Esophagus squamous epithelium (tissue), 5 donors: ENCODE results near the gene KNOP1. TPM values are rescaled to one million over a fixed set of nuclear protein-coding genes. Genes with fewer than 3 reads are reported as not detected.

Source experiments
- DNase-seq: peaks from one replicate; lab custom pipeline; 2025; lab: John Stamatoyannopoulos, UW
- H3K27ac ChIP-seq, 4 donors: fragments of 200-600 bp; sonication (generic); one replicate each; pipeline ENCODE4 v1.5.1; 2016 to 2019; ENCODE audit warnings: mild to moderate bottlenecking in 1 of 4
- H3K27me3 ChIP-seq, 4 donors: fragments of 200-600 bp; sonication (generic); 1 replicate in 3 of 4; 2 replicates in 1 of 4; pipeline versions ENCODE4 v1.5.1 to v1.6.0; 2017 to 2021; ENCODE audit warnings: antibody characterized with exemption in 1 of 4
- H3K36me3 ChIP-seq, 3 donors: fragments of 200-600 bp; sonication (generic); one replicate each; pipeline ENCODE4 v1.5.1; 2016 to 2019
- H3K4me1 ChIP-seq, 3 donors: fragments of 200-600 bp; sonication (generic); one replicate each; pipeline ENCODE4 v1.5.1; 2017 to 2019
- H3K4me3 ChIP-seq, 4 donors: fragments of 200-600 bp; sonication (generic); 1 replicate in 3 of 4; 2 replicates in 1 of 4; pipeline ENCODE4 v1.5.1; 2016 to 2019; ENCODE audit warnings: mild to moderate bottlenecking in 2 of 4, moderate library complexity in 1 of 4
- H3K9me3 ChIP-seq, 3 donors: fragments of 200-600 bp; sonication (generic); one replicate each; pipeline ENCODE4 v1.5.1; 2016 to 2019
- POLR2A ChIP-seq, 4 donors: fragments of 450-650 bp; IDR thresholded peaks; one replicate each; pipeline ENCODE4 v1.6.1; 2017; ENCODE audit warnings: antibody characterized with exemption in 4 of 4, mild to moderate bottlenecking in 4 of 4, moderate library complexity in 3 of 4
- WGBS, 2 donors: methylation state at CpG; one replicate each; pipeline ENCODE4 v1.1.5; 2018; 5-methylcytosine and 5-hydroxymethylcytosine counted together
- intact Hi-C: fragments of 100-400 bp; cut with DNase I; formaldehyde crosslinking; loops from one replicate; pipeline ENCODE4 v1.15.0; 2022
- total RNA-seq, 4 donors: library from RNA; depleted of rRNA; stranded (reverse); fragments of >200 nt; gene quantifications; one replicate each; pipeline ENCODE4 v1.1.0, GENCODE V29; 2016
- TF ChIP-seq, protein P1 (sequence below), 6 experiments: fragments of 450-650 bp in 4 of 6; fragments of 200-600 bp in 2 of 6; sonication (generic) in 2 of 6; IDR thresholded peaks; one replicate each; pipeline ENCODE4 v1.5.1; 2016 to 2019; ENCODE audit warnings: antibody characterized with exemption in 6 of 6, mild to moderate bottlenecking in 4 of 6, moderate library complexity in 4 of 6
- donor health status: DM: yes; HTN: yes; CAD: no.

Gene KNOP1, protein sequence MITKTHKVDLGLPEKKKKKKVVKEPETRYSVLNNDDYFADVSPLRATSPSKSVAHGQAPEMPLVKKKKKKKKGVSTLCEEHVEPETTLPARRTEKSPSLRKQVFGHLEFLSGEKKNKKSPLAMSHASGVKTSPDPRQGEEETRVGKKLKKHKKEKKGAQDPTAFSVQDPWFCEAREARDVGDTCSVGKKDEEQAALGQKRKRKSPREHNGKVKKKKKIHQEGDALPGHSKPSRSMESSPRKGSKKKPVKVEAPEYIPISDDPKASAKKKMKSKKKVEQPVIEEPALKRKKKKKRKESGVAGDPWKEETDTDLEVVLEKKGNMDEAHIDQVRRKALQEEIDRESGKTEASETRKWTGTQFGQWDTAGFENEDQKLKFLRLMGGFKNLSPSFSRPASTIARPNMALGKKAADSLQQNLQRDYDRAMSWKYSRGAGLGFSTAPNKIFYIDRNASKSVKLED
- 10 to 100 TPM in 2 of 4 donors, 1 to 10 TPM in 2; 9.0 to 14.3 (median 11.7) TPM for total RNA-seq

DNA sequence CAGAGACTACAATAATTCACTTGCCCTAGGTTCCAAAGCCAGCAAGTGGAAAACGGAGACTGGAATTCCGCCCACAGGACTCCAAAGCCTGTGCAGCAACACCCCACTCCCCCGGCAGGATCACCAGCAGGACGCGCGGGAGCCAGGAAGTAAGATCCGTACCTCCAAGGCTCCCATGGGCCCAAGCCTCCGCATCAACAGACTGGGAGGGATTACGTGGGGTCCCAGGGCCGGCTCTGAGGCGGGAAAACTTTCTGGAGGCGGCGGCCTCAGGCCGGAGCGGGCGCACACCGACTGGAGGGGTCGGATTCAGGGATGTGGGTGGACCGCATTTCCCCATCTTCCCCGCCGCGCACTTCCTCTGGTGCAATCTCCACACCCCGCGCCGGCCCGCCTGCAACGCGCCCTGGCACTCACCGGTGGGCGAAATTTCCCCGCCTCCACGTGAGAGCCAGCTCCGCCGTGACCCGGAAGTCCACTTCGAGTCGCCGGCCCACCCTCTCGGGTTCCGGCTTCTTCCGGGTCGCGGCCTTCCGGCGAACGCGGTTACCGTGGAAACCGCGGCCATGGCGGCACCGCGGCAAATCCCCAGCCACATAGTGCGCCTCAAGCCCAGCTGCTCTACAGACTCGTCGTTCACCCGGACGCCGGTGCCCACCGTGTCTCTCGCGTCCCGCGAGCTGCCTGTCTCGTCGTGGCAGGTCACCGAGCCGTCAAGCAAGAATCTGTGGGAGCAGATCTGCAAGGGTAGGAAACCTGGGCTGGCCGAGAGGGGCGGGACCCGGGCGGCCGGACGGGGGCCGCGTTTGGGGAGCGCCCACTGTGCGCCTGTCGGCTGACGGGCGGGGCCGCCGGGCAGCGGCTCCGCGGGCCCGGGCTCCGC, at the start of gene KNOP1, which contains the start of gene IQCK:
Gene KNOP1 (minus strand): TSS at position 487 of the 883 bp plus-strand sequence. CDS start 3,192 bp downstream, outside the sequence.
Gene IQCK (plus strand): TSS at position 531 of the 883 bp plus-strand sequence. CDS start 36 bp downstream, at position 567.
- TF ChIP-seq POLR2A (IDR thresholded peaks at IDR 0.05) = peak in 2 of 4 donors; percentile 54 to 71
- TF ChIP-seq, protein P1, sequence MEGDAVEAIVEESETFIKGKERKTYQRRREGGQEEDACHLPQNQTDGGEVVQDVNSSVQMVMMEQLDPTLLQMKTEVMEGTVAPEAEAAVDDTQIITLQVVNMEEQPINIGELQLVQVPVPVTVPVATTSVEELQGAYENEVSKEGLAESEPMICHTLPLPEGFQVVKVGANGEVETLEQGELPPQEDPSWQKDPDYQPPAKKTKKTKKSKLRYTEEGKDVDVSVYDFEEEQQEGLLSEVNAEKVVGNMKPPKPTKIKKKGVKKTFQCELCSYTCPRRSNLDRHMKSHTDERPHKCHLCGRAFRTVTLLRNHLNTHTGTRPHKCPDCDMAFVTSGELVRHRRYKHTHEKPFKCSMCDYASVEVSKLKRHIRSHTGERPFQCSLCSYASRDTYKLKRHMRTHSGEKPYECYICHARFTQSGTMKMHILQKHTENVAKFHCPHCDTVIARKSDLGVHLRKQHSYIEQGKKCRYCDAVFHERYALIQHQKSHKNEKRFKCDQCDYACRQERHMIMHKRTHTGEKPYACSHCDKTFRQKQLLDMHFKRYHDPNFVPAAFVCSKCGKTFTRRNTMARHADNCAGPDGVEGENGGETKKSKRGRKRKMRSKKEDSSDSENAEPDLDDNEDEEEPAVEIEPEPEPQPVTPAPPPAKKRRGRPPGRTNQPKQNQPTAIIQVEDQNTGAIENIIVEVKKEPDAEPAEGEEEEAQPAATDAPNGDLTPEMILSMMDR (IDR thresholded peaks at IDR 0.05) = peak in 3 of 6 experiments; percentile 9 to 29 (median 12)
- Histone ChIP-seq H3K4me3 (peak within 1 kb of the TSS; percentile 88 to 94 (median 92)), H3K9me3 (no peaks in the 10 kb centered on the region), H3K27me3 (no peaks in the 10 kb centered on the region), H3K27ac (peak within 1 kb of the TSS; percentile 72 to 92 (median 85)), H3K36me3 (peaks cover 4 to 19% (median 12%) of the 10 kb centered on the region in 3 donors), H3K4me1 (peaks cover 25 to 56% (median 30%) of the 10 kb centered on the region in 3 donors)
- intact Hi-C loops = no loop called here
- DNase-seq = peak; percentile 23
- WGBS, 2 donors = 1% methylated on average over 21 of the region's 88 CpGs; no CpG with 5 or more reads in 1 of the 2 donors

DNA sequence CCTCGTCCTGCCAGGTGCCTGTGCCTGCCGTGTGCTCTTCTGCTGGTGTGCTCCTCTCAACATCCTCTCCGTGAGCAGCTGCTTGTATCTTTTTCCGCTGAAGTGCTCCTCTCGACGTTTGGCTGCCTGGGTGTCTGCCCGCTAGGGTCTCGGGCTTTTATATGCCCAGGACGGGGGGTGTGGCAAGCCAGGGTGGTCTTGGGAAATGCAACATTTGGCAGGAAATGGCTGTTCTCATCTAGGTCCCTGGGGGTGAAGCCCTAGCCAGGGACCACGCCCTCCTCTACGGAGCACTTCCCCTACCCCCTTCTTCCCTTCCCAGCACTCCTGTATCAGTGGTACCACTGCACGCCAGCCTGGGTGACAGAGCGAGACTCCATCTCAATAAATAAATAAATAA, 49.5 kb upstream of the KNOP1 start:
- H3K4me1 ChIP-seq = peaks cover 0 to 7% (median 0%) of the 10 kb centered on the region in 3 donors
- no peak overlapping the region for H3K4me3 ChIP-seq
- TF ChIP-seq, protein P1 (IDR thresholded peaks at IDR 0.05) = no peak
- TF ChIP-seq POLR2A (IDR thresholded peaks at IDR 0.05) = no peak
- H3K27ac ChIP-seq = no peak overlapping the region
- intact Hi-C loops = no loop called here
- H3K27me3 ChIP-seq = no peaks in the 10 kb centered on the region
- DNase-seq = no peak
- H3K36me3 ChIP-seq = no peaks in the 10 kb centered on the region
- no peaks in the 10 kb centered on the region for H3K9me3 ChIP-seq
- 85 to 93% methylated on average over 5 to 8 of the region's 13 CpGs for WGBS, 2 donors

DNA sequence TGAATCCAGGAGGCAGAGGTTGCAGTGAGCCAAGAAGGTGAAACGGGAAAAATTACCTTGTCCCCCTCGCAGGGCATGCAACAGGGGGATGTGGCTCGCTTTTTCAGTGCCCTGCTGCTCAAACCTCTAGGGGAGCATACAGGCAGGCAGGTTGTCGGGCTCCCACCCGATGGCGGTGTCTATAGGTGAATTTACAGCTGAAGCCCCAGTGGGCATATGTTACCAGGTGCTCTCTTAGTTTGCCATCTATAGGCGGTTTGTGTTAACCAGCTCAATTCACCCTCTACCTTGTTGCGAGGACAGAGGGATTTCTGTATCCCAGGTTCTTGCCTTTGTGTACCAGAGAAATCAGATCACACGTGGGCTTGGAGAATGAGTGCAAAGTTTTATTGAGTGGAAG, 49.0 kb upstream of the KNOP1 start:
- no peak for TF ChIP-seq POLR2A (IDR thresholded peaks at IDR 0.05)
- TF ChIP-seq, protein P1 (IDR thresholded peaks at IDR 0.05) = no peak
- H3K36me3 ChIP-seq = no peaks in the 10 kb centered on the region
- 93 to 95% methylated on average over 4 to 8 of the region's 9 CpGs for WGBS, 2 donors
- no peak overlapping the region for H3K4me3 ChIP-seq
- peaks cover 0 to 7% (median 0%) of the 10 kb centered on the region in 3 donors for H3K4me1 ChIP-seq
- intact Hi-C loops = no loop called here
- no peaks in the 10 kb centered on the region for H3K9me3 ChIP-seq
- no peak overlapping the region for H3K27ac ChIP-seq
- no peaks in the 10 kb centered on the region for H3K27me3 ChIP-seq
- DNase-seq = no peak

DNA sequence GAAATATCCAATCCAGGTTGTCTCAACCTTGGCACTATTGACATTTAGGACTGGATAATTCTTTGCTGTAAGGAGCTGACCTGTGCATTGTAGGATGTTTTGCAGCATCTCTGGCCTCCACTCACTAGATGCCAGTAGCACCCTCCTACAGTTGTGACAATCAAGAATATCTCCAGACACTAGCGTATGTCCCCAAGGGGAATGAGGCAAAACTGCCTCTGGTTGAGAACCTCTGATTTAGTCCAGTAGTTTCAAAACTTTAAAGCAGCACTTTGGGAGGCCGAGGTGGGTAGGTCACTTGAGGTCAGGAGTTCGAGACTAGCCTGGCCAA, 48.5 kb upstream of the KNOP1 start:
- Histone ChIP-seq H3K27me3 (no peaks in the 10 kb centered on the region), H3K27ac (peak overlapping the region in 1 of 4 donors; percentile 7), H3K4me3 (no peak overlapping the region), H3K9me3 (no peaks in the 10 kb centered on the region), H3K36me3 (no peaks in the 10 kb centered on the region), H3K4me1 (peaks cover 0 to 7% (median 0%) of the 10 kb centered on the region in 3 donors)
- no peak for DNase-seq
- 80 to 97% methylated on average over 1 to 3 of the region's 3 CpGs for WGBS, 2 donors
- no peak for TF ChIP-seq POLR2A (IDR thresholded peaks at IDR 0.05)
- TF ChIP-seq, protein P1 (IDR thresholded peaks at IDR 0.05) = no peak
- intact Hi-C loops = no loop called here
